Epithelial cell of proximal tubule (primary cell): ENCODE data around the gene MCM9. TPM values are rescaled to one million over a fixed set of nuclear protein-coding genes. Genes with fewer than 3 reads are reported as not detected.
A peak's percentile ranks its signal among the peaks of the same experiment; 100 is the strongest.

Experiments
- DNase-seq: peaks from one replicate; pipeline ENCODE4 v3.0.0-alpha.2; 2011; ENCODE audit warnings: low read depth
- H3K4me3 ChIP-seq: 2 replicates; pipeline ENCODE4 v1.5.1; 2011; ENCODE audit warnings: low read depth, mild to moderate bottlenecking, low read length
- total RNA-seq: library from RNA; depleted of rRNA; stranded (reverse); fragments of >200 nt; gene quantifications from 2 replicates; pipeline ENCODE4 v1.2.3, GENCODE V29; 2015
- TF ChIP-seq, protein P1 (sequence below): conservative IDR thresholded peaks from 2 replicates; pipeline ENCODE4 v1.5.1; 2012; ENCODE audit warnings: low read depth, mild to moderate bottlenecking, low read length

Gene MCM9
- total RNA-seq, 1 donor from 2014 or later, result 9.6 TPM

GRCh38 chr6:118933855-118934460 is 1.0 kb downstream of the MCM9 start:
- no peak for DNase-seq
- TF ChIP-seq, protein P1, sequence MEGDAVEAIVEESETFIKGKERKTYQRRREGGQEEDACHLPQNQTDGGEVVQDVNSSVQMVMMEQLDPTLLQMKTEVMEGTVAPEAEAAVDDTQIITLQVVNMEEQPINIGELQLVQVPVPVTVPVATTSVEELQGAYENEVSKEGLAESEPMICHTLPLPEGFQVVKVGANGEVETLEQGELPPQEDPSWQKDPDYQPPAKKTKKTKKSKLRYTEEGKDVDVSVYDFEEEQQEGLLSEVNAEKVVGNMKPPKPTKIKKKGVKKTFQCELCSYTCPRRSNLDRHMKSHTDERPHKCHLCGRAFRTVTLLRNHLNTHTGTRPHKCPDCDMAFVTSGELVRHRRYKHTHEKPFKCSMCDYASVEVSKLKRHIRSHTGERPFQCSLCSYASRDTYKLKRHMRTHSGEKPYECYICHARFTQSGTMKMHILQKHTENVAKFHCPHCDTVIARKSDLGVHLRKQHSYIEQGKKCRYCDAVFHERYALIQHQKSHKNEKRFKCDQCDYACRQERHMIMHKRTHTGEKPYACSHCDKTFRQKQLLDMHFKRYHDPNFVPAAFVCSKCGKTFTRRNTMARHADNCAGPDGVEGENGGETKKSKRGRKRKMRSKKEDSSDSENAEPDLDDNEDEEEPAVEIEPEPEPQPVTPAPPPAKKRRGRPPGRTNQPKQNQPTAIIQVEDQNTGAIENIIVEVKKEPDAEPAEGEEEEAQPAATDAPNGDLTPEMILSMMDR, result no peak

GRCh38 chr6:118932421-118932820 is 2.5 kb downstream of the MCM9 start:
- TF ChIP-seq, protein P1, result no peak
- no peak for DNase-seq

More at GRCh38 chr6:118933855-118934460, 1.0 kb downstream of the MCM9 start:
- peak overlapping the region; percentile 79 for H3K4me3 ChIP-seq

DNA sequence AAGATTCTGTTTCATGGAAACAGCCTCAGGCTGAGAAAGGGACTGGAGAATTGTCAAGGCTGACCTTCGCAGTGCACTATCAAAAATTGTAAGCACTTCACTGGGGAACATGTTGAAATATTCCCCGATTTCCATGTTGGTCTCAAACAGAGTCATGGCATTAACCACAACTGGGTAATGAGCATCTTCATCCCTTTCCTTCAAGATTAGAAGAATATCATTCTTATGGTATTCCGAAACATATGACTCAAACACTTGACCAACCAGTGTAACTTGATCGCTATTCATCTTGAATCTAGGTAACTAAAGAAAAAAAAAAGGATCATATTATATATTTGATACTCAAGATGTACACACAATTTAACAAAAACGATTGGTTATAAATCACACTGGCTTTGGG is 3.5 kb downstream of the MCM9 start:
- DNase-seq, result no peak
- TF ChIP-seq, protein P1, result no peak
- no peak overlapping the region for H3K4me3 ChIP-seq

More at GRCh38 chr6:118932421-118932820, 2.5 kb downstream of the MCM9 start:
- no peak overlapping the region for H3K4me3 ChIP-seq

- no peak for DNase-seq
- H3K4me3 ChIP-seq, result no peak overlapping the region
- TF ChIP-seq, protein P1, result peak; percentile 42
Measured at GRCh38 chr6:118930680-118931079, 4.3 kb downstream of the MCM9 start.

GRCh38 chr6:118923035-118923434 is 11.9 kb downstream of the MCM9 start:
- TF ChIP-seq, protein P1, result no peak
- no peak overlapping the region for H3K4me3 ChIP-seq
- no peak for DNase-seq

- TF ChIP-seq, protein P1, result no peak
- H3K4me3 ChIP-seq, result no peak overlapping the region
- DNase-seq, result no peak
Measured at GRCh38 chr6:118921084-118921483, 13.9 kb downstream of the MCM9 start.

GRCh38 chr6:118918329-118918725 is 16.6 kb downstream of the MCM9 start:
- TF ChIP-seq, protein P1, result no peak
- no peak for DNase-seq
- H3K4me3 ChIP-seq, result no peak overlapping the region
